Stomach (tissue), 4 donors: ENCODE measurements around the gene ITGAE.

Experiments
- CTCF ChIP-seq, 7 experiments: fragments of 450-650 bp in 4 of 7; fragments of 200-600 bp in 3 of 7; sonication (generic) in 3 of 7; IDR thresholded peaks; one replicate each; pipeline ENCODE4 v1.5.1; 2016 to 2019; ENCODE audit warnings: antibody characterized with exemption in 7 of 7, control low read depth in 2 of 7, mild to moderate bottlenecking in 1 of 7
- EP300 ChIP-seq: sonication (generic); formaldehyde crosslinking; IDR thresholded peaks from one replicate; pipeline ENCODE4 v1.6.1; 2017; ENCODE audit warnings: antibody characterized with exemption

- no peak for TF ChIP-seq CTCF (IDR thresholded peaks at IDR 0.05)
- TF ChIP-seq EP300, result no peak
These were observed 37.2 kb downstream of the ITGAE start for GRCh38 chr17:3763777-3764170.
